H1 (cell line): ENCODE data around the gene KCNJ9. TPM values are rescaled to one million over a fixed set of nuclear protein-coding genes. Genes with fewer than 3 reads are reported as not detected.

Source experiments
- CTCF ChIA-PET: fragments of 300-600 bp; sonication (Branson Sonifier 250); formaldehyde crosslinking; loops from one replicate; lab custom pipeline; 2021; ENCODE audit not compliant: partially characterized antibody; lab: Charles Lee
- POLR2A ChIA-PET: fragments of 300-600 bp; sonication (Branson Sonifier 250); formaldehyde crosslinking; loops from one replicate; lab custom pipeline; 2021; ENCODE audit warnings: inconsistent platforms; ENCODE audit not compliant: partially characterized antibody; lab: Charles Lee
- DNase-seq, 2 experiments: peaks; one replicate each; pipeline versions ENCODE4 v3.0.0 to v3.0.0-alpha.2; 2010 to 2022; ENCODE audit warnings: low spot score in 2 of 2, low read depth in 1 of 2, mixed read lengths in 1 of 2
- FAIRE-seq: peaks from 2 replicates; lab custom pipeline; 2011; peaks lifted over from hg19 to GRCh38; lab: Jason Lieb, UNC
- H2AFZ ChIP-seq: 2 replicates; pipeline ENCODE4 v1.8.1; 2012; ENCODE audit warnings: low read length, inconsistent platforms
- H2AK5ac ChIP-seq: 2 replicates; pipeline ENCODE4 v1.6.1; 2013; ENCODE audit warnings: low read depth, low read length
- H2BK120ac ChIP-seq: replicated peaks from 2 replicates; pipeline ENCODE3; 2013; ENCODE audit warnings: low read depth, low read length, inconsistent platforms
- H2BK12ac ChIP-seq: 2 replicates; pipeline ENCODE4 v1.6.1; 2013; ENCODE audit warnings: low read depth, low read length
- H2BK15ac ChIP-seq: 2 replicates; pipeline ENCODE4 v1.6.1; 2013; ENCODE audit warnings: low read length
- H2BK20ac ChIP-seq: 2 replicates; pipeline ENCODE4 v1.6.1; 2013; ENCODE audit warnings: low read length
- H2BK5ac ChIP-seq: 2 replicates; pipeline ENCODE4 v1.6.1; 2013; ENCODE audit warnings: low read depth, low read length
- H3K14ac ChIP-seq: 2 replicates; pipeline ENCODE4 v1.6.1; 2013; ENCODE audit warnings: inconsistent platforms; ENCODE audit not compliant: insufficient read length
- H3K18ac ChIP-seq: 2 replicates; pipeline ENCODE4 v1.6.1; 2013; ENCODE audit warnings: low read length; ENCODE audit errors: extremely low read depth
- H3K23ac ChIP-seq: 2 replicates; pipeline ENCODE4 v1.6.1; 2013; ENCODE audit warnings: inconsistent platforms; ENCODE audit not compliant: insufficient read length
- H3K23me2 ChIP-seq: 2 replicates; pipeline ENCODE4 v1.6.1; 2013; ENCODE audit warnings: low read depth, low read length
- H3K27ac ChIP-seq: 2 replicates; pipeline ENCODE4 v1.6.1; 2011; ENCODE audit warnings: low read depth, low read length, inconsistent platforms
- H3K27me3 ChIP-seq, 4 experiments: replicated peaks in 1 of 4; 1 replicate in 1 of 4; 2 replicates in 3 of 4; pipeline versions ENCODE4 v1.6.1 to v1.8.1; 2011 to 2013; ENCODE audit warnings: low read length in 3 of 4, mild to moderate bottlenecking in 3 of 4, inconsistent platforms in 2 of 4, mixed read lengths in 2 of 4, moderate library complexity in 1 of 4; ENCODE audit not compliant: control insufficient read depth in 3 of 4, insufficient read depth in 3 of 4; ENCODE audit errors: extremely low read depth in 1 of 4
- H3K36me3 ChIP-seq, 4 experiments: 2 replicates each; pipeline versions ENCODE4 v1.6.1 to v1.8.1; 2011 to 2013; ENCODE audit warnings: mild to moderate bottlenecking in 4 of 4, low read length in 3 of 4, moderate library complexity in 2 of 4, control low read depth in 1 of 4, inconsistent platforms in 1 of 4; ENCODE audit not compliant: insufficient read depth in 4 of 4, control insufficient read depth in 2 of 4
- H3K4ac ChIP-seq: replicated peaks from 2 replicates; pipeline ENCODE3; 2013; ENCODE audit warnings: low read length, low read depth, mixed read lengths, inconsistent platforms; ENCODE audit not compliant: insufficient read length
- H3K4me1 ChIP-seq, 4 experiments: replicated peaks in 1 of 4; 1 replicate in 1 of 4; 2 replicates in 3 of 4; pipeline versions ENCODE4 v1.6.1 to v1.8.1; 2011 to 2013; ENCODE audit warnings: low read length in 3 of 4, inconsistent platforms in 2 of 4, mixed read lengths in 1 of 4; ENCODE audit not compliant: insufficient read depth in 4 of 4, control insufficient read depth in 3 of 4
- H3K4me2 ChIP-seq, 2 experiments: 2 replicates each; pipeline versions ENCODE4 v1.6.1 to v1.8.1; 2011 to 2013; ENCODE audit warnings: low read depth in 2 of 2, low read length in 2 of 2, control low read depth in 1 of 2, inconsistent platforms in 1 of 2, mild to moderate bottlenecking in 1 of 2; ENCODE audit not compliant: insufficient read depth in 1 of 2
- H3K4me3 ChIP-seq, 4 experiments: fragments of 200-600, 300-600 bp in 1 of 4; sonication (generic), shearing (Covaris generic), sonication (Bioruptor Twin) in 1 of 4; 2 replicates each; pipeline versions ENCODE4 v1.5.1 to v1.8.1; 2011 to 2016; ENCODE audit warnings: low read length in 4 of 4, low read depth in 3 of 4, control low read depth in 2 of 4, inconsistent platforms in 2 of 4, mild to moderate bottlenecking in 2 of 4, mixed read lengths in 1 of 4, moderate library complexity in 1 of 4; ENCODE audit not compliant: insufficient read depth in 2 of 4; ENCODE audit errors: extremely low read depth in 1 of 4
- H3K56ac ChIP-seq: replicated peaks from 2 replicates; pipeline ENCODE3; 2013; ENCODE audit warnings: low read depth, mild to moderate bottlenecking, mixed read lengths, low read length, inconsistent platforms; ENCODE audit not compliant: insufficient read length
- H3K79me1 ChIP-seq: 2 replicates; pipeline ENCODE4 v1.6.1; 2013; ENCODE audit warnings: low read depth, low read length, control low read depth
- H3K79me2 ChIP-seq, 2 experiments: 2 replicates each; pipeline versions ENCODE4 v1.6.1 to v1.8.1; 2012 to 2013; ENCODE audit warnings: low read length in 2 of 2, mild to moderate bottlenecking in 2 of 2, inconsistent platforms in 1 of 2; ENCODE audit not compliant: insufficient read depth in 2 of 2, control insufficient read depth in 1 of 2
- H3K9ac ChIP-seq, 4 experiments: replicated peaks in 1 of 4; 1 replicate in 1 of 4; 2 replicates in 3 of 4; pipeline versions ENCODE4 v1.6.1 to v1.8.1; 2011 to 2013; ENCODE audit warnings: low read depth in 3 of 4, low read length in 3 of 4, control low read depth in 2 of 4, mild to moderate bottlenecking in 2 of 4, moderate library complexity in 2 of 4, inconsistent platforms in 1 of 4; ENCODE audit errors: extremely low read depth in 1 of 4
- H3K9me3 ChIP-seq, 2 experiments: 2 replicates each; pipeline versions ENCODE4 v1.6.1 to v1.8.1; 2012 to 2013; ENCODE audit warnings: mild to moderate bottlenecking in 2 of 2, moderate library complexity in 2 of 2, control low read depth in 1 of 2, inconsistent platforms in 1 of 2, low read depth in 1 of 2, low read length in 1 of 2, mixed read lengths in 1 of 2; ENCODE audit not compliant: insufficient read depth in 2 of 2
- H4K20me1 ChIP-seq, 2 experiments: replicated peaks in 1 of 2; 2 replicates each; pipeline versions ENCODE3 to v1.8.1; 2011 to 2013; ENCODE audit warnings: inconsistent platforms in 2 of 2, low read length in 2 of 2, mild to moderate bottlenecking in 1 of 2; ENCODE audit not compliant: insufficient read depth in 2 of 2, control insufficient read depth in 1 of 2
- H4K5ac ChIP-seq: 2 replicates; pipeline ENCODE4 v1.6.1; 2013; ENCODE audit warnings: low read length, low read depth, mixed read lengths, inconsistent platforms; ENCODE audit not compliant: insufficient read length
- H4K8ac ChIP-seq: 2 replicates; pipeline ENCODE4 v1.8.0; 2013; ENCODE audit warnings: mild to moderate bottlenecking, moderate library complexity, low read length, inconsistent platforms; ENCODE audit not compliant: insufficient read depth; ENCODE audit errors: extremely low read depth
- H4K91ac ChIP-seq: replicated peaks from 2 replicates; pipeline ENCODE3; 2013; ENCODE audit warnings: low read length, mixed read lengths, inconsistent platforms; ENCODE audit not compliant: insufficient read length
- BCL11A ChIP-seq, 2 experiments: IDR thresholded peaks; one replicate each; pipeline ENCODE4 v1.6.1; 2011; ENCODE audit warnings: low read depth in 2 of 2, low read length in 2 of 2, mild to moderate bottlenecking in 2 of 2
- CHD2 ChIP-seq: IDR thresholded peaks from 2 replicates; pipeline ENCODE4 v1.6.1; 2012; ENCODE audit warnings: low read length, improper control_type of control experiment
- GABPA ChIP-seq: IDR thresholded peaks from 2 replicates; pipeline ENCODE4 v1.6.1; 2011; ENCODE audit warnings: mild to moderate bottlenecking, low read length, moderate library complexity, borderline replicate concordance; ENCODE audit not compliant: insufficient read depth
- PHF8 ChIP-seq: fragments of 200-600 bp; sonication (generic); conservative IDR thresholded peaks from 2 replicates; pipeline ENCODE4 v1.7.1; 2012; ENCODE audit warnings: low read depth, mild to moderate bottlenecking, inconsistent platforms, low read length, moderate library complexity
- RFX5 ChIP-seq: IDR thresholded peaks from 2 replicates; pipeline ENCODE4 v1.6.1; 2011; ENCODE audit warnings: low read depth, low read length, improper control_type of control experiment, borderline replicate concordance
- SIX5 ChIP-seq: IDR thresholded peaks from 2 replicates; pipeline ENCODE4 v1.6.1; 2011; ENCODE audit warnings: mild to moderate bottlenecking, low read depth, low read length
- TEAD4 ChIP-seq: IDR thresholded peaks from 2 replicates; pipeline ENCODE4 v1.6.1; 2012; ENCODE audit warnings: low read depth, low read length, inconsistent platforms, mixed read lengths
- WGBS, 2 experiments: shearing (Covaris generic) in 1 of 2; methylation state at CpG; one replicate each; pipeline versions ENCODE4 v1.1.6 to v1.1.7; 2013 to 2015; ENCODE audit warnings: low lambda C conversion rate in 2 of 2, mixed read lengths in 2 of 2, inconsistent platforms in 1 of 2, low coverage in 1 of 2, missing lambda C conversion rate in 1 of 2; ENCODE audit not compliant: insufficient replicate concordance in 2 of 2, insufficient coverage in 1 of 2, insufficient read length in 1 of 2; ENCODE audit errors: extremely low coverage in 1 of 2, missing lambda C conversion rate in 1 of 2; 5-methylcytosine and 5-hydroxymethylcytosine counted together
- polyA plus RNA-seq, 7 experiments: library from polyadenylated mRNA; depleted of rRNA in 3 of 7; stranded (reverse) in 5 of 7; unstranded in 2 of 7; fragments of >200 nt in 5 of 7; fragments of 200-250 nt in 2 of 7; gene quantifications; 1 replicate in 5 of 7; 2 replicates in 1 of 7; 4 replicates in 1 of 7; pipeline versions ENCODE4 v1.2.1 to v1.2.3, GENCODE V29; 2011 to 2013; ENCODE audit warnings: missing spikeins in 2 of 7, mixed read lengths in 2 of 7
- total RNA-seq: library from RNA; stranded (reverse); fragmentation: NEBNext Ultra II Directional; extraction: Animal tissue kit (Norgen Biotek cat#: 25700); gene quantifications from 2 replicates; pipeline ENCODE4 v1.2.1, GENCODE V29; 2021

The KCNJ9 gene
- total and polyA plus RNA-seq, 2 of the 8 experiments (the other 6 are each of a cell fraction or from before 2014, with no cell fraction given) = 0.02 to 0.13 TPM

DNA sequence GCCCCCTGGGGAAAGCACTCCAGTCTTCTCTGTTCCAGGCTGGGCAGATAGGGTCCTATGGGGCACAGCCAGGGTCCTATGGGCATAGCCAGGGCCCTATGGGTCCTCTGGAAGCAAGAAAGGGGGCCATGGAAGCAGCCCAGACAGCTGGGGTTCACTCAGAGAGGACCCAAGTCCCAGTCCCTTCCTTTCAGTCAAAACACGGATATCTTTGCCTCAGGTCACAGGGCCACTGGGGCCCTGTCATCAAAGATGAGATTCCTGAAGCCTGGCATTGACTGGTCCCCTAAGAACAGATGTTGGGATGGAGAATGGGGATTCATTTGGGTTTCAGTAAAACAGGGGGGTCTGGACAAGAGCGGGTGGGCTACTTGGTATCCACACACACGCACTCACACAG is 8.5 kb downstream of the KCNJ9 start:
- no peak overlapping the region for H3K56ac ChIP-seq
- no peaks in the 10 kb centered on the region for H3K23me2 ChIP-seq
- POLR2A ChIA-PET = interaction anchor here (0.8 kb wide), 2 partner anchors 12 to 116 kb away, joined by 3 to 4 read pairs; no protein-coding TSS in a partner anchor
- no peak overlapping the region for H3K18ac ChIP-seq
- no peak overlapping the region for H3K27ac ChIP-seq
- FAIRE-seq (no peak), DNase-seq (no peak)
- peaks cover 0 to 3% (median 1%) of the 10 kb centered on the region in 4 experiments; a peak in 3 of 7 replicates for H3K4me1 ChIP-seq
- H3K9ac ChIP-seq = no peak overlapping the region
- H3K4me3 ChIP-seq = no peak overlapping the region
- H4K8ac ChIP-seq = no peak overlapping the region
- no peak overlapping the region for H4K5ac ChIP-seq
- H2BK12ac ChIP-seq = no peak overlapping the region
- H3K23ac ChIP-seq = no peak overlapping the region
- H3K9me3 ChIP-seq = no peaks in the 10 kb centered on the region
- 97% methylated on average over 3 of the region's 3 CpGs; no CpG with 5 or more reads in 1 of the 2 experiments for WGBS, 2 experiments
- no peak overlapping the region for H2BK20ac ChIP-seq
- no peak overlapping the region for H2BK15ac ChIP-seq
- H2BK120ac ChIP-seq = no peak overlapping the region
- no peak overlapping the region for H2BK5ac ChIP-seq
- no peak overlapping the region for H4K91ac ChIP-seq
- no peak overlapping the region for H3K4me2 ChIP-seq
- H3K4ac ChIP-seq = no peak overlapping the region
- CTCF ChIA-PET = interaction anchor here (1.6 to 50.1 kb wide), 5 partner anchors 6 to 33 kb away, joined by 4 to 1874 read pairs (median 37); partner anchors contain the start of genes IGSF8 and KCNJ10
- peaks cover 0 to 8% of the 10 kb centered on the region in 2 experiments; a peak in 2 of 4 replicates for H3K79me2 ChIP-seq
- peaks cover 9 to 35% (median 19%) of the 10 kb centered on the region in 4 experiments for H3K36me3 ChIP-seq
- no peak overlapping the region for H2AK5ac ChIP-seq
- H3K27me3 ChIP-seq = peaks cover 0 to 4% (median 0%) of the 10 kb centered on the region in 4 experiments; a peak in 3 of 7 replicates
- no peak overlapping the region for H3K14ac ChIP-seq
- H2AFZ ChIP-seq = no peak overlapping the region
- H4K20me1 ChIP-seq = peaks cover 0 to 4% of the 10 kb centered on the region in 2 experiments
- peaks cover 4% of the 10 kb centered on the region; the same call in 1 of the 2 replicates for H3K79me1 ChIP-seq
- TF ChIP-seq TEAD4 = no peak
- TF ChIP-seq CHD2 = no peak
- TF ChIP-seq GABPA = no peak
- no peak for TF ChIP-seq RFX5
- TF ChIP-seq SIX5 = no peak
- no peak for TF ChIP-seq BCL11A (IDR thresholded peaks at IDR 0.05; ENCODE audit: low read depth in 2 of 2, low read length in 2 of 2)
- no peak for TF ChIP-seq PHF8
